Measurements from ENCODE around the gene SLC41A2. TPM values are rescaled to one million over a fixed set of nuclear protein-coding genes. Genes with fewer than 3 reads are reported as not detected.
"Not testable (repeated sequence)": the region's sequence is repeated elsewhere in the genome, so short reads cannot be mapped to it uniquely, and the experiment has no call there.

The SLC41A2 gene
- total and polyA plus RNA-seq, 2 donors (not counting 1 experiment from before 2014, with no cell fraction given), result 12.3 to 22.8 TPM

- H3K4me3 ChIP-seq (replicated peaks in 1 of 4; ENCODE audit: control extremely low read depth in 1 of 4, insufficient read depth in 1 of 4, low read depth in 3 of 4, low read length in 4 of 4), result no peak overlapping the region
- H3K9me3 ChIP-seq (ENCODE audit: control insufficient read depth, insufficient read depth, low read depth, low read length), result no peaks in the 10 kb centered on the region
- H3K79me2 ChIP-seq (ENCODE audit: control insufficient read depth, insufficient read depth, low read length), result peaks cover 3% of the 10 kb centered on the region
- H3K27ac ChIP-seq (ENCODE audit: insufficient read depth, low read length), result no peak overlapping the region
- no peak for DNase-seq (ENCODE audit: low read depth in 2 of 2)
- H3K4me2 ChIP-seq (ENCODE audit: extremely low read depth, insufficient read depth, low read length), result no peak overlapping the region
- H3K36me3 ChIP-seq (ENCODE audit: control insufficient read depth, insufficient read depth, low read length), result no peaks in the 10 kb centered on the region
- no peak overlapping the region for H2AFZ ChIP-seq (ENCODE audit: low read length)
- TF ChIP-seq CTCF (conservative IDR thresholded peaks at IDR 0.05 in 1 of 2, IDR thresholded peaks at IDR 0.05 in 1 of 2; ENCODE audit: low read depth in 1 of 2, low read length in 2 of 2), result no peak
- TF ChIP-seq EZH2 (IDR thresholded peaks at IDR 0.05; ENCODE audit: low read length, missing control alignments), result no peak
- H3K4me1 ChIP-seq (ENCODE audit: control insufficient read depth, extremely low read depth, insufficient read depth, low read length), result no peaks in the 10 kb centered on the region
- H4K20me1 ChIP-seq (ENCODE audit: control insufficient read depth, extremely low read depth, insufficient read depth, low read length), result no peaks in the 10 kb centered on the region
- H3K27me3 ChIP-seq (ENCODE audit: control insufficient read depth, insufficient read depth, low read length), result no peaks in the 10 kb centered on the region
- H3K9ac ChIP-seq (ENCODE audit: insufficient read depth, low read length), result no peak overlapping the region
Observed at GRCh38 chr12:104985206-104985605, 27.1 kb upstream of the SLC41A2 start.

GRCh38 chr12:104977688-104978087 is 19.6 kb upstream of the SLC41A2 start:
- H3K4me3 ChIP-seq (replicated peaks in 1 of 4; ENCODE audit: control extremely low read depth in 1 of 4, insufficient read depth in 1 of 4, low read depth in 3 of 4, low read length in 4 of 4); H3K9me3 ChIP-seq (ENCODE audit: control insufficient read depth, insufficient read depth, low read depth, low read length); H3K27ac ChIP-seq (ENCODE audit: insufficient read depth, low read length); H4K20me1 ChIP-seq (ENCODE audit: control insufficient read depth, extremely low read depth, insufficient read depth, low read length); H3K36me3 ChIP-seq (ENCODE audit: control insufficient read depth, insufficient read depth, low read length); H3K4me1 ChIP-seq (ENCODE audit: control insufficient read depth, extremely low read depth, insufficient read depth, low read length); H2AFZ ChIP-seq (ENCODE audit: low read length); H3K9ac ChIP-seq (ENCODE audit: insufficient read depth, low read length); DNase-seq (ENCODE audit: low read depth in 2 of 2); H3K79me2 ChIP-seq (ENCODE audit: control insufficient read depth, insufficient read depth, low read length); H3K4me2 ChIP-seq (ENCODE audit: extremely low read depth, insufficient read depth, low read length); H3K27me3 ChIP-seq (ENCODE audit: control insufficient read depth, insufficient read depth, low read length): not testable (repeated sequence)

- Histone ChIP-seq H3K4me3 (replicated peaks in 1 of 4; ENCODE audit: control extremely low read depth in 1 of 4, insufficient read depth in 1 of 4, low read depth in 3 of 4, low read length in 4 of 4) (no peak overlapping the region), H3K79me2 (ENCODE audit: control insufficient read depth, insufficient read depth, low read length) (no peaks in the 10 kb centered on the region), H3K27me3 (ENCODE audit: control insufficient read depth, insufficient read depth, low read length) (no peaks in the 10 kb centered on the region), H3K4me2 (ENCODE audit: extremely low read depth, insufficient read depth, low read length) (no peak overlapping the region), H3K9ac (ENCODE audit: insufficient read depth, low read length) (no peak overlapping the region), H3K36me3 (ENCODE audit: control insufficient read depth, insufficient read depth, low read length) (no peaks in the 10 kb centered on the region), H4K20me1 (ENCODE audit: control insufficient read depth, extremely low read depth, insufficient read depth, low read length) (no peaks in the 10 kb centered on the region), H3K4me1 (ENCODE audit: control insufficient read depth, extremely low read depth, insufficient read depth, low read length) (no peaks in the 10 kb centered on the region), H3K9me3 (ENCODE audit: control insufficient read depth, insufficient read depth, low read depth, low read length) (no peaks in the 10 kb centered on the region), H3K27ac (ENCODE audit: insufficient read depth, low read length) (no peak overlapping the region), H2AFZ (ENCODE audit: low read length) (no peak overlapping the region)
- DNase-seq (ENCODE audit: low read depth in 2 of 2), result no peak
- TF ChIP-seq CTCF (conservative IDR thresholded peaks at IDR 0.05 in 1 of 2, IDR thresholded peaks at IDR 0.05 in 1 of 2; ENCODE audit: low read depth in 1 of 2, low read length in 2 of 2), result no peak
- TF ChIP-seq EZH2 (IDR thresholded peaks at IDR 0.05; ENCODE audit: low read length, missing control alignments), result no peak
Observed at GRCh38 chr12:104976703-104977102, 18.6 kb upstream of the SLC41A2 start.
